Measurements from ENCODE around the gene LCE1A.

The LCE1A gene

GRCh38 chr1:152827173-152827572, at the start of gene LCE1A:
TSS of gene LCE1A (plus strand) at chr1:152827473. CDS start at chr1:152827473, 0 bp downstream.
- DNase-seq (ENCODE audit: low read depth, low spot score) = no peak

GRCh38 chr1:152777510-152778137, 49.6 kb upstream of the LCE1A start:
- no peak for DNase-seq (ENCODE audit: low read depth, low spot score)

GRCh38 chr1:152783095-152783494, 44.2 kb upstream of the LCE1A start:
- no peak for DNase-seq (ENCODE audit: low read depth, low spot score)

- no peak for DNase-seq (ENCODE audit: low read depth, low spot score)
Observed at GRCh38 chr1:152786077-152786476, 41.2 kb upstream of the LCE1A start, which contains the start of gene LCE1E. TSS of gene LCE1E (plus strand) at chr1:152786257. CDS start at chr1:152787300, 1,043 bp downstream.

GRCh38 chr1:152795686-152796085, 31.6 kb upstream of the LCE1A start:
- no peak for DNase-seq (ENCODE audit: low read depth, low spot score)

- DNase-seq (ENCODE audit: low read depth, low spot score) = no peak
Observed at GRCh38 chr1:152796421-152796820, 30.9 kb upstream of the LCE1A start, which contains the start of gene LCE1D. TSS of gene LCE1D (plus strand) at chr1:152796721. CDS start at chr1:152797795, 1,074 bp downstream.

- DNase-seq (ENCODE audit: low read depth, low spot score) = no peak
Observed at GRCh38 chr1:152801333-152801732, 25.9 kb upstream of the LCE1A start.

GRCh38 chr1:152806576-152806975, 20.7 kb upstream of the LCE1A start, which contains the start of gene LCE1C:
TSS of gene LCE1C (minus strand) at chr1:152806651. CDS start at chr1:152805478, 1,173 bp downstream.
- DNase-seq (ENCODE audit: low read depth, low spot score) = no peak

- DNase-seq (ENCODE audit: low read depth, low spot score) = no peak
Observed at GRCh38 chr1:152811050-152811449, 16.2 kb upstream of the LCE1A start.

- DNase-seq (ENCODE audit: low read depth, low spot score) = no peak
Observed at GRCh38 chr1:152811671-152812070, 15.6 kb upstream of the LCE1A start, which contains the start of gene LCE1B. TSS of gene LCE1B (plus strand) at chr1:152811971. CDS start at chr1:152812447, 476 bp downstream.

GRCh38 chr1:152817309-152817708, 10.0 kb upstream of the LCE1A start:
- no peak for DNase-seq (ENCODE audit: low read depth, low spot score)

GRCh38 chr1:152823294-152823693, 4.0 kb upstream of the LCE1A start:
- DNase-seq (ENCODE audit: low read depth, low spot score) = no peak

- DNase-seq (ENCODE audit: low read depth, low spot score) = no peak
Observed at GRCh38 chr1:152824964-152825363, 2.3 kb upstream of the LCE1A start.

GRCh38 chr1:152836870-152837269, 9.6 kb downstream of the LCE1A start:
- DNase-seq (ENCODE audit: low read depth, low spot score) = no peak

- DNase-seq (ENCODE audit: low read depth, low spot score) = no peak
Observed at GRCh38 chr1:152842556-152842955, 15.3 kb downstream of the LCE1A start, which contains the start of gene LCE6A. TSS of gene LCE6A (plus strand) at chr1:152842856. CDS start at chr1:152843521, 665 bp downstream.

GRCh38 chr1:152855661-152856060, 28.4 kb downstream of the LCE1A start:
- DNase-seq (ENCODE audit: low read depth, low spot score) = no peak

- no peak for DNase-seq (ENCODE audit: low read depth, low spot score)
Observed at GRCh38 chr1:152858062-152858461, 30.8 kb downstream of the LCE1A start.

GRCh38 chr1:152859696-152860095, 32.4 kb downstream of the LCE1A start, which contains the start of gene LCE7A:
TSS of gene LCE7A (plus strand) at chr1:152859996. CDS start at chr1:152860698, 702 bp downstream.
- DNase-seq (ENCODE audit: low read depth, low spot score) = no peak

GRCh38 chr1:152860129-152860528, 32.9 kb downstream of the LCE1A start:
- DNase-seq (ENCODE audit: low read depth, low spot score) = no peak

- no peak for DNase-seq (ENCODE audit: low read depth, low spot score)
Observed at GRCh38 chr1:152861374-152861773, 34.1 kb downstream of the LCE1A start.

GRCh38 chr1:152864443-152864842, 37.2 kb downstream of the LCE1A start:
- no peak for DNase-seq (ENCODE audit: low read depth, low spot score)

- DNase-seq (ENCODE audit: low read depth, low spot score) = no peak
Observed at GRCh38 chr1:152866321-152866720, 39.0 kb downstream of the LCE1A start.

- peak; percentile 20 for DNase-seq (ENCODE audit: low read depth, low spot score)
Observed at GRCh38 chr1:152869808-152870419, 42.6 kb downstream of the LCE1A start.
